Measurements from ENCODE around the gene NR1H3. TPM values are rescaled to one million over a fixed set of nuclear protein-coding genes. Genes with fewer than 3 reads are reported as not detected.
A peak's percentile ranks its signal among the peaks of the same experiment; 100 is the strongest.

The NR1H3 gene
- polyA plus RNA-seq, 1 of the 3 experiments (the other 2 are of a cell fraction), result 7.3 TPM

DNA sequence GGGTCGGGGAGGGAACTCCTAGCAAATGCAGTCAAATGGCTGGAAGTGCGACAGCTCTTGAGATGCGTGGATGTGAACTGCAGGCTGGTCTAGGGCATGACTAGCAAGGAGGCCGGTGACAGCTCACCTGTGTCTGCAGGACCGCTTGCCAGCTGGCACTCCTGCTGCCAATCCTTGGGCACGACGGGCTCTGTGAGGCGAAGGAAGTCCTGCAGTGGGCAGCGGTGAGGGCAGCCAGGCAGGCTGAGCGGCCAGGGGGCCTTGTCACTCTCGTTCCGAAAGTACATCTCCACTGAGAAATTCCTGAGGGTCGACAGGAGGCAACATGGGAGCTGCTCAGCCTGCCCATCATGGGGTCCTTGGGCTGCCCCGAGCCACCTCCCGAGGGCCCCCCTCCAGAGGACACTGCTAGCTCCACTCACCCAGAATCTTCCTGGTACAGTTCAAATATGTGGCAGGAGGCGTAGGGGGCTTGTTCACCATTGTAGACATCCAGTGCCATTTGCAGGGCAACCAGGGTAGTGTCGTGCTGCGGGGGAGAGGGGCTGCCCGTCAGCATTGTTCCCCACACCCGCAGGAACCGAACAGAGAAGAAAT, 15.1 kb upstream of the NR1H3 start:
- Histone ChIP-seq H3F3A (replicated peaks; ENCODE audit: insufficient read depth) (peaks cover 22% of the 10 kb centered on the region), H3K27ac (ENCODE audit: low read depth in 2 of 2, low read length in 1 of 2) (0 out of 4 replicates have a peak overlapping the region, but pooled peaks of 1 of the 2 experiments have one; percentile 6), H3K4me1 (ENCODE audit: control insufficient read depth in 1 of 2, insufficient read depth in 2 of 2, low read depth in 1 of 2, low read length in 1 of 2) (peaks cover 4 to 6% of the 10 kb centered on the region in 2 experiments; a peak in 2 of 4 replicates), H3K79me2 (ENCODE audit: insufficient read depth) (peaks cover 4% of the 10 kb centered on the region; the same call in 1 of the 2 replicates), H4K20me1 (ENCODE audit: insufficient read depth) (no peaks in the 10 kb centered on the region), H3K27me3 (ENCODE audit: insufficient read depth) (no peaks in the 10 kb centered on the region), H3K36me3 (replicated peaks in 1 of 2; ENCODE audit: control insufficient read depth in 1 of 2, insufficient read depth in 2 of 2, low read length in 1 of 2) (peaks cover 21 to 47% of the 10 kb centered on the region in 2 experiments), H3K9ac (no peak overlapping the region), H3K4me3 (ENCODE audit: low read depth in 2 of 2, low read length in 1 of 2) (no peak overlapping the region), H2AFZ (ENCODE audit: low read depth) (no peak overlapping the region), H3K9me3 (no peaks in the 10 kb centered on the region), H3K4me2 (no peak overlapping the region), H3K9me2 (no peaks in the 10 kb centered on the region)
- TF ChIP-seq, protein P1, sequence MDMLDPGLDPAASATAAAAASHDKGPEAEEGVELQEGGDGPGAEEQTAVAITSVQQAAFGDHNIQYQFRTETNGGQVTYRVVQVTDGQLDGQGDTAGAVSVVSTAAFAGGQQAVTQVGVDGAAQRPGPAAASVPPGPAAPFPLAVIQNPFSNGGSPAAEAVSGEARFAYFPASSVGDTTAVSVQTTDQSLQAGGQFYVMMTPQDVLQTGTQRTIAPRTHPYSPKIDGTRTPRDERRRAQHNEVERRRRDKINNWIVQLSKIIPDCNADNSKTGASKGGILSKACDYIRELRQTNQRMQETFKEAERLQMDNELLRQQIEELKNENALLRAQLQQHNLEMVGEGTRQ (IDR thresholded peaks at IDR 0.05; ENCODE audit: borderline replicate concordance, low read depth, low read length), result no peak
- TF ChIP-seq MXI1 (IDR thresholded peaks at IDR 0.05; ENCODE audit: low read depth, low read length), result no peak
- TF ChIP-seq EZH2phosphoT487 (IDR thresholded peaks at IDR 0.05; ENCODE audit: borderline replicate concordance, low read depth), result no peak
- no peak for TF ChIP-seq RXRA (IDR thresholded peaks at IDR 0.05; ENCODE audit: borderline replicate concordance, low read depth)
- TF ChIP-seq, protein P2, sequence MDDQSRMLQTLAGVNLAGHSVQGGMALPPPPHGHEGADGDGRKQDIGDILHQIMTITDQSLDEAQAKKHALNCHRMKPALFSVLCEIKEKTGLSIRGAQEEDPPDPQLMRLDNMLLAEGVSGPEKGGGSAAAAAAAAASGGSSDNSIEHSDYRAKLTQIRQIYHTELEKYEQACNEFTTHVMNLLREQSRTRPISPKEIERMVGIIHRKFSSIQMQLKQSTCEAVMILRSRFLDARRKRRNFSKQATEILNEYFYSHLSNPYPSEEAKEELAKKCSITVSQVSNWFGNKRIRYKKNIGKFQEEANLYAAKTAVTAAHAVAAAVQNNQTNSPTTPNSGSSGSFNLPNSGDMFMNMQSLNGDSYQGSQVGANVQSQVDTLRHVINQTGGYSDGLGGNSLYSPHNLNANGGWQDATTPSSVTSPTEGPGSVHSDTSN (IDR thresholded peaks at IDR 0.05), result no peak
- no peak for TF ChIP-seq CHD2 (IDR thresholded peaks at IDR 0.05; ENCODE audit: low read length, partially characterized antibody)
- no peak for TF ChIP-seq NFIC (IDR thresholded peaks at IDR 0.05; ENCODE audit: borderline replicate concordance)
- TF ChIP-seq, protein P3, sequence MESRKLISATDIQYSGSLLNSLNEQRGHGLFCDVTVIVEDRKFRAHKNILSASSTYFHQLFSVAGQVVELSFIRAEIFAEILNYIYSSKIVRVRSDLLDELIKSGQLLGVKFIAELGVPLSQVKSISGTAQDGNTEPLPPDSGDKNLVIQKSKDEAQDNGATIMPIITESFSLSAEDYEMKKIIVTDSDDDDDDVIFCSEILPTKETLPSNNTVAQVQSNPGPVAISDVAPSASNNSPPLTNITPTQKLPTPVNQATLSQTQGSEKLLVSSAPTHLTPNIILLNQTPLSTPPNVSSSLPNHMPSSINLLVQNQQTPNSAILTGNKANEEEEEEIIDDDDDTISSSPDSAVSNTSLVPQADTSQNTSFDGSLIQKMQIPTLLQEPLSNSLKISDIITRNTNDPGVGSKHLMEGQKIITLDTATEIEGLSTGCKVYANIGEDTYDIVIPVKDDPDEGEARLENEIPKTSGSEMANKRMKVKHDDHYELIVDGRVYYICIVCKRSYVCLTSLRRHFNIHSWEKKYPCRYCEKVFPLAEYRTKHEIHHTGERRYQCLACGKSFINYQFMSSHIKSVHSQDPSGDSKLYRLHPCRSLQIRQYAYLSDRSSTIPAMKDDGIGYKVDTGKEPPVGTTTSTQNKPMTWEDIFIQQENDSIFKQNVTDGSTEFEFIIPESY (IDR thresholded peaks at IDR 0.05; ENCODE audit: borderline replicate concordance, low read depth), result no peak
- no peak for TF ChIP-seq TAF1 (IDR thresholded peaks at IDR 0.05; ENCODE audit: borderline replicate concordance, low read depth, low read length)
- peak; percentile 4 for DNase-seq
- 91% methylated on average over 21 of the region's 21 CpGs for WGBS (ENCODE audit: low lambda C conversion rate)
- CTCF ChIA-PET, result interaction anchor here (0.8 to 1.9 kb wide), 6 partner anchors 8 to 112 kb away, joined by 3 to 7 read pairs (median 4); partner anchors contain the start of gene NR1H3
- POLR2A ChIA-PET, result interaction anchor here (0.6 to 1.1 kb wide), 2 partner anchors 11 to 55 kb away, joined by 3 to 5 read pairs; no protein-coding TSS in a partner anchor

DNA sequence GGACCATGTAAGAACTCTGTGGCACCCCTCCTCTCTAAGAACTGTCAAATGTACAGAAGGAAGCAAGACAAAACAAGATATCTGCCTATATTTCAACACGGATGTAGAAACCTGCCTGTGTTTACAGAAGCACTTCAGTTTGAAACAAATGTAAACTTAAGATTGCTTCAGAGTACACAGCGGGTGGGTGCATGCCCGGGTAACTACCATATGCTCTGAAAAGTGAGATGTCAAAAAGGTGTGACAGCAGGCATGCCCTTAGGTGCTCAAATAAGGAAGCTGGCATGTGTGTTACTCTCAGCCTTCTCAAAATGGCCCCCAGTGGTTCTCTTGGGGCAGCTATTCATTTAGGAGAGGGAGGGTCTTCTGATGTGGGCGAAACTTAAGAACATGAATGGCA, 14.3 kb upstream of the NR1H3 start:
- TF ChIP-seq GABPA (IDR thresholded peaks at IDR 0.05; ENCODE audit: low read depth) (no peak), YY1 (IDR thresholded peaks at IDR 0.05; ENCODE audit: low read depth) (no peak), NFIC (IDR thresholded peaks at IDR 0.05; ENCODE audit: borderline replicate concordance) (no peak), EZH2phosphoT487 (IDR thresholded peaks at IDR 0.05; ENCODE audit: borderline replicate concordance, low read depth) (no peak), JUND (IDR thresholded peaks at IDR 0.05) (no peak), RCOR1 (IDR thresholded peaks at IDR 0.05; ENCODE audit: low read length) (no peak), SIN3A (IDR thresholded peaks at IDR 0.05; ENCODE audit: borderline replicate concordance, low read depth, low read length) (no peak)
- TF ChIP-seq, protein P1 (IDR thresholded peaks at IDR 0.05; ENCODE audit: borderline replicate concordance, low read depth, low read length), result no peak
- peak; percentile 0 for DNase-seq
- Histone ChIP-seq H4K20me1 (ENCODE audit: insufficient read depth) (no peaks in the 10 kb centered on the region), H3K9me3 (no peaks in the 10 kb centered on the region), H3K4me3 (ENCODE audit: low read depth in 2 of 2, low read length in 1 of 2) (no peak overlapping the region), H3K9me2 (no peaks in the 10 kb centered on the region), H3K4me2 (no peak overlapping the region), H2AFZ (ENCODE audit: low read depth) (no peak overlapping the region), H3K36me3 (replicated peaks in 1 of 2; ENCODE audit: control insufficient read depth in 1 of 2, insufficient read depth in 2 of 2, low read length in 1 of 2) (peaks cover 21 to 43% of the 10 kb centered on the region in 2 experiments), H3K27ac (ENCODE audit: low read depth in 2 of 2, low read length in 1 of 2) (no peak overlapping the region), H3K27me3 (ENCODE audit: insufficient read depth) (no peaks in the 10 kb centered on the region), H3K79me2 (ENCODE audit: insufficient read depth) (peaks cover 12% of the 10 kb centered on the region; the same call in 1 of the 2 replicates), H3K4me1 (ENCODE audit: control insufficient read depth in 1 of 2, insufficient read depth in 2 of 2, low read depth in 1 of 2, low read length in 1 of 2) (peaks cover 8 to 11% of the 10 kb centered on the region in 2 experiments), H3K9ac (no peak overlapping the region), H3F3A (replicated peaks; ENCODE audit: insufficient read depth) (peaks cover 22% of the 10 kb centered on the region)
- CTCF ChIA-PET, result interaction anchor here (0.8 to 1.7 kb wide), 4 partner anchors 9 to 111 kb away, joined by 3 to 4 read pairs (median 4); partner anchors contain the start of gene NR1H3
- POLR2A ChIA-PET, result no interaction called here
- 73% methylated on average over 4 of the region's 4 CpGs for WGBS (ENCODE audit: low lambda C conversion rate)

Data from SK-N-SH (cell line).